Osteoblast (primary cell): ENCODE measurements around the gene PHOX2A. TPM values are rescaled to one million over a fixed set of nuclear protein-coding genes. Genes with fewer than 3 reads are reported as not detected.

Experiments
- DNase-seq: peaks from one replicate; pipeline ENCODE4 v3.0.0; 2011; ENCODE audit warnings: low spot score, mixed read lengths; ENCODE audit not compliant: insufficient read length; ENCODE audit errors: missing footprints
- H2AFZ ChIP-seq: 2 replicates; pipeline ENCODE4 v1.6.0; 2011; ENCODE audit warnings: mild to moderate bottlenecking, low read length
- H3K27ac ChIP-seq: 2 replicates; pipeline ENCODE4 v1.5.1; 2011; ENCODE audit warnings: mild to moderate bottlenecking, low read depth, low read length, moderate library complexity
- H3K27me3 ChIP-seq: 2 replicates; pipeline ENCODE4 v1.6.0; 2012; ENCODE audit warnings: mild to moderate bottlenecking, control low read depth, inconsistent platforms, low read length, moderate library complexity; ENCODE audit not compliant: insufficient read depth
- H3K36me3 ChIP-seq: 2 replicates; pipeline ENCODE4 v1.5.1; 2011; ENCODE audit warnings: mild to moderate bottlenecking, low read length, control low read depth, moderate library complexity; ENCODE audit not compliant: insufficient read depth
- H3K4me1 ChIP-seq: 2 replicates; pipeline ENCODE4 v1.5.1; 2011; ENCODE audit warnings: mild to moderate bottlenecking, low read length, control low read depth, moderate library complexity; ENCODE audit not compliant: insufficient read depth
- H3K4me2 ChIP-seq: 2 replicates; pipeline ENCODE4 v1.6.0; 2011; ENCODE audit warnings: mild to moderate bottlenecking, low read length; ENCODE audit not compliant: insufficient read depth
- H3K4me3 ChIP-seq: fragments of 200-600 bp; sonication (generic); 3 replicates; pipeline ENCODE4 v1.5.1; 2012; ENCODE audit warnings: mild to moderate bottlenecking, low read length, inconsistent platforms; ENCODE audit not compliant: insufficient read depth
- H3K79me2 ChIP-seq: 2 replicates; pipeline ENCODE4 v1.6.0; 2012; ENCODE audit warnings: mild to moderate bottlenecking, low read length, control low read depth, inconsistent platforms; ENCODE audit not compliant: insufficient read depth
- H3K9me3 ChIP-seq: 2 replicates; pipeline ENCODE4 v1.5.1; 2011; ENCODE audit warnings: low read depth, low read length, control low read depth
- H4K20me1 ChIP-seq: 2 replicates; pipeline ENCODE4 v1.6.0; 2012; ENCODE audit warnings: mild to moderate bottlenecking, low read length, control low read depth; ENCODE audit not compliant: insufficient read depth
- CTCF ChIP-seq: IDR thresholded peaks from 2 replicates; pipeline ENCODE4 v1.5.1; 2011; ENCODE audit warnings: mild to moderate bottlenecking, low read depth, low read length, moderate library complexity; ENCODE audit errors: extremely low read depth
- total RNA-seq: library from RNA; depleted of rRNA; stranded (reverse); fragments of >200 nt; gene quantifications from 2 replicates; pipeline ENCODE4 v1.2.3, GENCODE V29; 2012

PHOX2A gene
- total RNA-seq, 1 donor, result not detected

GRCh38 chr11:72236083-72236697 lies 7.8 kb downstream of the PHOX2A start:
- H4K20me1 ChIP-seq, result peaks cover 61% of the 10 kb centered on the region
- TF ChIP-seq CTCF, result no peak
- peaks cover 10% of the 10 kb centered on the region for H3K27me3 ChIP-seq
- peaks cover 9% of the 10 kb centered on the region for H3K4me1 ChIP-seq
- peaks cover 65% of the 10 kb centered on the region for H3K36me3 ChIP-seq
- no peak overlapping the region for H3K4me2 ChIP-seq
- H3K4me3 ChIP-seq, result no peak overlapping the region
- H3K27ac ChIP-seq, result no peak overlapping the region
- DNase-seq, result peak; percentile 46
- H3K79me2 ChIP-seq, result peaks cover 6% of the 10 kb centered on the region
- no peak overlapping the region for H2AFZ ChIP-seq
- H3K9me3 ChIP-seq, result no peaks in the 10 kb centered on the region

GRCh38 chr11:72235351-72236057 lies 8.5 kb downstream of the PHOX2A start:
- Histone ChIP-seq H4K20me1 (peaks cover 66% of the 10 kb centered on the region), H3K4me1 (peaks cover 9% of the 10 kb centered on the region), H3K36me3 (peaks cover 72% of the 10 kb centered on the region), H3K79me2 (peaks cover 6% of the 10 kb centered on the region), H3K27ac (no peak overlapping the region), H2AFZ (no peak overlapping the region), H3K4me3 (no peak overlapping the region), H3K4me2 (no peak overlapping the region), H3K27me3 (peaks cover 5% of the 10 kb centered on the region), H3K9me3 (no peaks in the 10 kb centered on the region)
- peak; percentile 77 for DNase-seq
- TF ChIP-seq CTCF, result no peak

GRCh38 chr11:72234920-72235319 lies 9.1 kb downstream of the PHOX2A start:
- no peaks in the 10 kb centered on the region for H3K9me3 ChIP-seq
- H3K36me3 ChIP-seq, result peaks cover 78% of the 10 kb centered on the region
- H3K27ac ChIP-seq, result no peak overlapping the region
- DNase-seq, result peak; percentile 50
- peaks cover 9% of the 10 kb centered on the region for H3K4me1 ChIP-seq
- no peak overlapping the region for H3K4me2 ChIP-seq
- H3K4me3 ChIP-seq, result no peak overlapping the region
- H3K27me3 ChIP-seq, result peaks cover under 1% of the 10 kb centered on the region
- no peak for TF ChIP-seq CTCF
- peaks cover 72% of the 10 kb centered on the region for H4K20me1 ChIP-seq
- peaks cover 6% of the 10 kb centered on the region for H3K79me2 ChIP-seq
- no peak overlapping the region for H2AFZ ChIP-seq

GRCh38 chr11:72234514-72234830 lies 9.5 kb downstream of the PHOX2A start:
- Histone ChIP-seq H4K20me1 (peaks cover 76% of the 10 kb centered on the region), H3K36me3 (peaks cover 82% of the 10 kb centered on the region)

More at GRCh38 chr11:72234514-72234830, 9.5 kb downstream of the PHOX2A start:
- Histone ChIP-seq H3K27ac (no peak overlapping the region), H3K4me2 (no peak overlapping the region), H3K9me3 (no peaks in the 10 kb centered on the region), H3K4me1 (peaks cover 8% of the 10 kb centered on the region), H3K4me3 (no peak overlapping the region), H3K27me3 (no peaks in the 10 kb centered on the region), H3K79me2 (peaks cover 6% of the 10 kb centered on the region), H2AFZ (no peak overlapping the region)
- TF ChIP-seq CTCF, result no peak
- peak; percentile 39 for DNase-seq
